Stimulated activated CD4-positive, alpha-beta T cell treated with anti-CD3 and anti-CD28 coated beads, Interleukin-12 subunit alpha, Interleukin-12 subunit beta, amount 100 ng/mL, for 48 hours (primary cell): ENCODE data around the gene PARVB.
"Not testable (repeated sequence)": the region's sequence is repeated elsewhere in the genome, so short reads cannot be mapped to it uniquely, and the experiment has no call there.

Experiments used
- DNase-seq, 3 donors: peaks; one replicate each; pipeline ENCODE4 v3.0.0-alpha.2; 2020; ENCODE audit warnings: low read depth in 2 of 3, low spot score in 1 of 3

The PARVB gene

DNA sequence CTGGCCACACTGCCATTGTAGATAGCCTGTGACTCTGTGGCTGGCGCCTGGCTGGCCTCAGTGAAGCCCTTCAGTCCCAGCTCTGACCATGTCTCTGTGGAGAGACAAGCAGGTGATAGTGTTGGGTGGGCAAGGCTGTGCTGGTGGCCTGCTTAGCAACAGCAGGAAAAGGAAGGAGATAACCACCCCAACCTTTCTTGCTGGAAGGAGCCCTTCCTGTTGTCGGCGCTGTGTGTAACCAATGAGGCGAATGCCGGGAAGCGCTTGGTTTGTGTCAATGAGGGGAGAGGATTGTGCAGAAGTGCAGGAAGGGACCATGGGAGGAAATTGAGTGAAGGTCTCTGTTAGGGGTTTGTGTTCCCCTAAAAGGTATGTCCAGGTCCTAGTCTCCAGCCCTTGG, 27.3 kb downstream of the PARVB start:
- no peak for DNase-seq

DNA sequence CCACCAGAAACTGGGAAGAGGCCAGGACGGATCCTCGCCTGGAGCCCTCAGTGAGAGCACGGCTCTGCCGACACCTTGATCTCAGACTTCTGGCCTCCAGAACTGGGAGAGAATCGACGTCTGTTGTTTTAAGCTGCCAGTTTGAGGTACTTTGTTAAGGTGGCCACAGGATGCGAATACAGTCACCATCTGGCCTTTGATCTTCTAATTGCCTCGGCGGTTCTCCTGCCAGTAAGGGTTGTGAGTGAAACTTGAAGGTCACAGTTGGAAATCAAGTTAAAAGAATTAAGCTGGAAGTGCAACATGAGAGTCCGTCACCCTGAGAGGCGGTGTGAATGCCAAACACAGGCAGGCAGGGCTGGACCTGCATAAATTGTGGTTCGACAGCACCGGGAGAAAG, 27.9 kb downstream of the PARVB start:
- DNase-seq, result no peak

DNA sequence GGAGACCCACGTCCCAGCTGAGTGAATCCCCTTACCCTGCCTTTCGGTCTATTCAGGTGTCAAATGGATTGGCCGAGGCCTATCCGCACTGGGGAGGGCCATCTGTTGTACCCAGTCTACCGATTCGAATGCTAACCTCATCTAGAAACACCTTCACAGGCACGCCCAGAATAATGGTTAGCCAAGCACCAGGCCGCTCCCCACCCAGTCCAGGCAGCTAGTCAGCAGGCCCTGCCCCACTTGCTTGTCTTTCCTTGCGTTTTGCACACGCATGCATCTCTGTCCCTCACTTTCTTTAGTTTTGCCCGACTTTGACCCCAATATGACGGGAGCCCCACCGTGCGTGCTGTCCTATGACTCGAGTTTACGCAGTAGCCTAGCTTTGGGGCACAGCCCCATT, 31.7 kb downstream of the PARVB start:
- DNase-seq, result no peak

DNA sequence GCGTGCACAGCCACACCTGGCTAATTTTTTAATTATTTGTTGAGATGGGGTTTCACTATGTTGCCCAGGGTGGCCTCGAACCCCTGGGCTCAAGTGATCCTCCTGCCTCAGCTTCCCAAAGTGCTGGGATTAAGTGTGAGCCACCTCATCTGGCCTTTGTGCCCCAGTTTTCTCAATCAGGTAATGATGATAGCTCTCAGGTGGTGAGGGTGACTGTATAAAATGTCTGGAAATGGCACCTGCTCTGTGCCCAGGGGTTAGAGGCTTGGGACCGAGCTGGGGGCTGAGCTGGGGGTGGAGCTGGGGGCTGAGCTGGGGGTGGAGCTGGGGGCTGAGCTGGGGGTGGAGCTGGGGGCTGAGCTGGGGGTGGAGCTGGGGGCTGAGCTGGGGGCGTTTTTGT, 32.5 kb downstream of the PARVB start:
- DNase-seq, result not testable (repeated sequence)

DNA sequence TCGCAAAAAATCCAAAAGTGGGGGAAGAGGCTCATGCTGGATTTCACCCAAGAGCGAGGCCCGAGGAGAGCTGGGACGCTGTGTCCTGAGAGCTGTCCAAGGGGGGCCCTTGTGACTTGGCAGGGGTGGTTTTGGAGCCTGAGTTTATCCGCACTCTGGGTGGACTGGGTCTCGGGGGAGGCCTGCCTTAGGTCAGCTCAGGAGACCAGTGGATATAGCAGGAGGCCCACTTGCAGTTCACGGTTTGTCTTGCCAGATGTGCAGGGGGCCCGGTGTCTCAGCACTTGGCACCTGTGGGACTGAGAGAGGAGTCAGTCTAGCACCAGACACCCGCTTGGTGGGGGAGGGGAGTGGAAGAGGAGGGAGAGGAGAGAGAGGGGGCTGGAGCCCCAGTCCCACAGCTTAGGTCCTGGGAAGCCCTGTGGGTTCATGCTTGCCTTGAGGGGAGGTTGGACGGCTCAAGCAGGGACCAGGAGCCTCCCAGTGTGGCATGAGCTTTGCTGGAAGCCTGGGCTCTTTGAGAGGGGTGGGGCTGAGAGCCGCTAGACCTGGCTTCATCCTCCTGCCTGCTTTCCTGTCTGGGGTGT, 33.4 kb downstream of the PARVB start:
- no peak for DNase-seq

DNA sequence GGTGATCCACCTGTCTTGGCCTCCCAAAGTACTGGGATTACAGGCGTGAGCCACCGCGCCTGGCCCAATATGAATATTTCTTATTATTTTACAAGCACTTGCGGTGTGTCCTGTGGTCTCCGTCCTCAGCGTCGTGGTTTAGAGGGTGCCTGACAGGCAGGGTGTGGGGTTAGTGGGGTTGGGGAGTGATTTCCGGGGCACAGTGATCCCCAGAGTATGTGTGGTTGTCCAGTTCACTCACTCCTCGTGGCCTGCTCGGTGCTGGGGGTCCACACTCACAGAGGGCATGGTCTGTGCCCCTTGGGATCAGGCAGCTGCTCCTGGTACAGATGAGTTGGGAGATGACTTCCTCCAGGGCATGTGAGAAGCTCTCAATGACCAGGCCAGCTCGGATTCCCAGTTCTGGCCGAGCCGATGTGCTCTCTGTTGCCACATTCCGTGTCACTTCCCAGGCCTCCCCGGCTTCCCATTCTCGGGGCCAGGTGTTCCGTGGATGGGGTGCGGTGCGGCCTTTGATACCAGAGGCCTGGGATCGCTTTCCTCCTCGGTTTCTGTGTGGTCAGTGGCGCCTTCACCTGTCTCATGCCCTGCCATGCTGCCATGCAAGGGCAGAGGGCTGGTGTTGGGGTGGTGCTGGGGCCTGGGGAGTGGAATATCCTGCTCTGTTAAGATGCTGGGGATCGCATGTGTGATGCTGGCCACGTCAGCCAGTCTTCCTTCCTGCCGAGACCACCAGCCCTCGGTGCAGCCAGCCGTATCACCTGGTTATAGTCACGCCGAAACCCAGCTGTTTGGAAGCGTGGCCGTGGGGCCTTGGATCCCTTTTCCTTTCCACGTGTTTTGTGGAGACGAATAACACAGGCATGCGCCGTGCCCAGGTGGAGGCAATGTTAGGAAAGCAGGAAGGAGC, 39.6 kb downstream of the PARVB start:
- DNase-seq, result no peak

DNA sequence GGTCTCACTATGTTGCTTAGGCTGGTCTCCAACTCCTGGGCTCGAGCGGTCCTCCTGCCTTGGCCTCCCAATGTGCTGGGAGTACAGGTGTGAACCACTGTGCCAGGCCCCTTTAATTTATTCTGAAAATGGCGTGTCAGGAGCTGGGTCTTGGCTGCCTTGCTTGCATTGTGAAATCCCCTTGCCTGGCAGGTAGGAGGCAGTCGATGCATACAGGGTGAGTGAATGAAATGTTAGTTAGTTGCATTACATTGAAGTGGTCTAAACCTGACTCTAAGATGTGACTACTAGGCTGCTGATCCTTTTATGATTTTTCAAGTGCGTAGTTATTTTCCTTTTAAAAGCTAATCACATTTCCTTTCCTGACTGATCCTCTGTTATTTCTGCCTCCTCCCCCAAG, 42.9 kb downstream of the PARVB start:
- DNase-seq, result no peak

DNA sequence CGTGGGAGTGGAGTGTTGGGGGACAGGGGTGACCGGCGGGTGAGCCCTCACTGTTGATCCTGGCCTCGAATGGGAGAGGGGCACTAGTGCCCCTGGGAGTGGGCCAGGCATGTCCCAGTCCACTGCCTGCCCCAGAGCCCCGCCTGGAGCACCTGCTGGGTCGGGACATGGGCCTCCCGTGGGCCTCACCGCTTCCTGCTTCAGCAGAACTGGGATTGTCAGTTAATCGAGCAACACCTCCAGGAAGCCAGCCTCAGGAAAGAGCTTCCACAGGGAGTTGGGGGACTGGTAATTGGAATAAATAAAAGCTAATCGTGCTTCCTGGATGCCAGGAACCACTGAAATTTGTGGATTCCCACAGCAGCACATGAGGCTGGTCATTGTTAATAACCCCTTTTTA, 43.8 kb downstream of the PARVB start:
- no peak for DNase-seq

DNA sequence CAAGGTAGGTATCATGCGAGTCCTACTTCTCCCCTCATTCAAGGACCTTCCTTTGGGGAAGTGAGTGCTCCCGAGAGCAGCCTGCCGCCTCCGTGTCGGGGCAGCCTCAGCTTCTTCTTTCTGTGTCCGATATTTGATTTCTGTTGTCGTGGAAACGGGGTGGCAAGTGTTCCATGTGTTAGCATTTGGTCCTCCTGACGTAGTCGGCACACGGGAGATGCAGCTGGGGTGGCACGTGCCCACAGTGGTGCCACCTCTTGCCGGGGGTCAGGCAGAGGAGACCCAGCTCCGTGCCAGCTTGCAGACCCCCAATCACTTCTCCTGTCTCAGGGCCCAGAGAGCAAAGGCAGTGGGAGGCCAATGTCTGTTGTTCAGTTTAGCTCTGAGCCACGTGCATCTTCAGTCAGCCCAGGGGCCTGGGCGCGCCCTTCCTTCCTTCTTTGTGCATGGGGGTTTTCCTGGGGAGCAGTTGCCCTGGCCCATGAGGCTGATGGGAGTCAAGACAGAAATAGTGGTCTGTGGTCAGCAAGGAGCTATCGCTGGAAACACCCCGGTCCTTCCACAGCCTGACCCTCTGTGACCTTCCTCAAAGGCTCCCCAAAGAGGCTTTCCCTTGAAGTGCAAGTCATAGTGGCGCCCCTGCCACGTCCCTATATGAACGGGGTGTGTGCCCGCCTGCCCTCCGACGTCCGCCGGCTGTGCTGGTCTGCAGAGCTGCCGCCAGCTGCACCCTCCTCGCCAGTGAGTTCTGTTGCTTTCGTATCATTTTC, 44.5 kb downstream of the PARVB start:
- DNase-seq, result no peak

DNA sequence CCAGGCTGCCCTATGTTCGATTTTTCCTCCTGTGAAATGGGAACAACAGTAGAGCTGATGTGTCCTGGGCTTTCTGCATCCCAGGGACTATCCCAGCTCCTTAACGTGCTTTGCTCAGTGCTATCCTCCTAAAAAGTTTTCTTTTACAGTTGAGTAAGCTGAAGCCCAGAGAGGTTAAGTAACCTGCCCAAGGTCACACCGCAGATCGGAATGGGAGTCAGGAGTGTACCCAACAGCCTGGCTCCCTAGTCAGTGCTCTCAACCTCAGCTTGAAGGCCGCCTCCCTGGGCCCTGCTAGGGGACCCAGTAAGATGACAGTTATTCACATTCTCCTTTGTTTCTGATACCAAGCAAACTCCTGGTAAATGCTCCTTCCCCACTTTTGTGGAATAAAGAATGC, 45.9 kb downstream of the PARVB start:
- no peak for DNase-seq

DNA sequence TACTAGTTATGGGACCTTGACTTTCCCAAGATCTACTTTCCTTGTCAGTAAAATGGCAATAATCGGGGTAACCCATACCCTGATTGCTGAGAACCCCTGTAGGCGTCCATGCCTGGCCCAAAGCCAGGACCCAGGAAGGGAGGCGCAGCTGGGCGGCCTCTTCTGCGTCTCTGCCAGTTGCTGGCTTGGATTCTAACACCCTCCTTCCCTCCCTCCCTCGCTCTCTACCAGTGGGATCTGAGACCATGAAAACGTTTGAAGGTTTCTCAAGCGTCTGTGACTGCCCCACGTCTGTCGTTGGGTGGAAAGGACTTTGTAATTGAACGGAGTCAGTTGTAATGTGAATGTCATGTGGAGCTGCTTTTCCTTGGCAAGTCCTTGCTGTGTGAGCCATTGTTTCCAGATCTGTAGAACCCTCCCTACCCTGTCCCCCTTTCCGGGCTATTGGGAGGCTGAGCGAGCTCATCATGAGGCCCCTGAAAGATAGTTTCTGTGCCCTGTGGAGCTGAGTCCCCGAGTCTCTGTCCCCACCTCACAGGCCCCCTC, 47.8 kb downstream of the PARVB start:
- no peak for DNase-seq

DNA sequence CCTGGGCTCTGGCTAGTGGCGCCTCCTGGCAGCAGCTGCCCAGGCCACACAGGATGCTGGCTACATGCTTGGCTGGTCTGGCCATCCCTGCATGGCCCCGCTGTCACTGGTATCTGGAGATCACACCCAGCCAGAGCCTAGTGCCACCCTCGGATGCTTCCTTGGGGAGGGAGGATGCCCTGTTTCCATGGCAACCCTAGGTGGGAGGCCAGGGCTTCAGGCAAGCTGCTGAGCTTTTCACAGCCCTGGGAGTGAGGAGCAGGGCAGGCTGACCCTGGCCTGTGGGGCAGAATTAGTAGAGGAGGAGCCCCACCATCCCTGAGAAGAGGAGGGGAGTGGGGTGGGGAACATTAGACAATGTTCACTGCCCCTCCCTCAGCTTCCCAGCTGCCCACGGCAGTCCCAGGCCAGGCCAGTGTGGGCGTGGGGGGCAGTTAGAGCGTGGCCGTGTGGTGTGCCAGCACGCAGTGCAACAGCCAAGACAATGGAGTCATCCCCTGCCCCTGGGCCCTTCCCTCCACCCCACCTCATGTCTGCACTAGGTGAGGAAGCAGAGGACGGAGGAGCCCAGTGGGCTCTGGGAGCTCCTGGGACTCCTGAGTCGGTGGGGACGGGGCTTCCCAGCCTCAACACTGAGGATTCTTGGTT, 50.4 kb downstream of the PARVB start:
- no peak for DNase-seq

DNA sequence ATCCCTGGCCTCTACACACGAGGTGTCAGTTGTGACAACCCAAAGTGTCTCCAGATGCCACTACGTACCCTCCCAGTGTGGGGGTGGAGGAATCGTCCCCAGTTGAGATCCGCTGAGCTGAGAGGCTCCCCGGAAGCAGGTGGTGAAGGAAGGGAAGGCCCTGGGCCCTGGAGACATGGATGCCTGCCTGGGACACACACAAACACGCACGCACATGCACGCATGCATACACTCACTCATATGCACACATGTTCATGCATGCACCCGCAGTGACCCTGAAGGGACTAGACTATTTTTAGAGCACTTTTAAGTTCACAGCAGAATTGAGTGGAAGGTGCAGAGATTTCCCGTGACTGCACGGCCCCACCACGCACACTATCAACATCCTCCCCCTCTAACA, 50.9 kb downstream of the PARVB start:
- no peak for DNase-seq

DNA sequence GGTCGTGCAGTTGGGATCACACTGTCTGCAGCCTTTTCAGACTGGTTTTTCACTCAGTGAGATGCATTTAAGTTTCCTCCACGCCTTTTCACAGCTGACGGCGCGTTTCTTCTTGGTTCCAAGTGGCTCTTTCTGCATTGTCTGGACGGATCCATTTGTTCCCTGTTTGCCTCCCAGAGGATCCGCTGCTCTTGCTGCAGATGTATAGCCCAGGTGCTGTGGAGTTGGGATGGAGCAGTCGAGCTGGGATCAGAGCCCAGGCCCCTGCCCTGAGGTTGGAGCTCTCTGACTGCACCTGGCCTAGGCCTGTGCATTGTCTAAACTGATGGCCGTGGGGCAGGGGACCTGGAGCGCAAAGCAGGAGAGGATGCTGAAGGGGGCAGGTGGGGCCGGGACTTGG, 51.6 kb downstream of the PARVB start:
- DNase-seq, result no peak

DNA sequence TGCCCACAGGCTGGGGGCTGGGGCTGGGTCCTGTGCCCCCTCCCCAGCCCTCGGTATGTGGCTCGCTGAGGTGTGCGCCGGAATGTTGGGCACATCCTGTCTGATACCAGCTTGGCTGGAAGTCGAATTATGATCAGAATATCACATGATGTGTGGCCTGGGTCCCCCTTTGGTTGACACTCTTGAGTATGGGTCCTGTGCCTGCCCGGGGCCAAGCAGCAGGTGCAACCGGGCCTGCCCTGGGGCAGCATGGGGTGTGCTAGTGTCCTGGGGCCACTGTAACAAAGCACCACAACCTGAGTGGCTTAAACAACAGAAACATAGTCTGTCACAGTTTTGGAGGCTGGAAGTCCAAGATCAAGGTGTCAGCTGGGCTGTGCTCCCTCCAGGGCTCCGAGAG, 52.7 kb downstream of the PARVB start:
- DNase-seq, result no peak

DNA sequence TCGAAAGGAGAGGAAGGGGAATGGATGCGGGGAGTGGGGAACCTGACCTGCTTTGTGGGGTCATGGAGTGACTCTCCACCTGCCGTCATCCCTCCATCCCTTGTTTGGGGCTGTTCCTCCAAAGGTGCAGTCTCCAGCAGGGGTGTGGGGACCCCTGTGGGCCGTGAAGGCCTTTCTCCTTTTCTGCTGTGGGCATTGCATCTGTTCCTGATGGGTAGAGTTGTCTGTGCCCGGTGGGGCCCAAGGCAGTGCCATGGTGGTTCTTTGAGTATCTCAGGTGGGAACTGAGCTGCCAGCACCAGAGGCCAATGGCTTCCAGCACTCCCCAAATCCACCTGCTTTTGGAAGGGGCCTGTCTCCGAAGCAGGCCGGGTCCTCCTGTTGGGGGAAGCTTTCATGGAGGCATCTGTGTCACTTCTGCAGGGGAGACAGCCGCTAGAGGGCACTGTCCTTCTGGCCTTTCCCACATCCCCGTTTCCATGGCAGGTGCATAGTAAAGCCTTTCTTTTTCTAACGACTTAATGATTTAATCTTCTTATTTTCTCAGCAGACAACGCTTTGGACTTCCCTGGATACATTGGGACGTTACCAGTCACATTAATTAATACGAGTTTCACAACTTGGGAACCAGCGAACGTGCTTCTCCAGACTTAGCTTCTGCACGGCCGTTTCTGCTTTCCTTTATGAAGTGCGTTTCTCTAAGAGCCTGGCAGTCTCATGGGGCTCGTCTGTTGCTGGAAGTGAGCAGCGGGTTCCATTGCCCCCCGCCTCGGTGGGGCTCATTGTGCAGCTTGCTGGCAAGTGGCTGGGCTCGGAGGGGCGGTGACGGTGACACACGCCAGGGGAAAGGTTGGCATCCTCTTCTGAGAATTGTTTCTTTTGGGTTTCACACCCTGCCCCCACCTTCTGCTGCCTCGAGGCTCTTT, 57.1 kb downstream of the PARVB start:
- peak; percentile 33 to 62 (median 60) for DNase-seq

DNA sequence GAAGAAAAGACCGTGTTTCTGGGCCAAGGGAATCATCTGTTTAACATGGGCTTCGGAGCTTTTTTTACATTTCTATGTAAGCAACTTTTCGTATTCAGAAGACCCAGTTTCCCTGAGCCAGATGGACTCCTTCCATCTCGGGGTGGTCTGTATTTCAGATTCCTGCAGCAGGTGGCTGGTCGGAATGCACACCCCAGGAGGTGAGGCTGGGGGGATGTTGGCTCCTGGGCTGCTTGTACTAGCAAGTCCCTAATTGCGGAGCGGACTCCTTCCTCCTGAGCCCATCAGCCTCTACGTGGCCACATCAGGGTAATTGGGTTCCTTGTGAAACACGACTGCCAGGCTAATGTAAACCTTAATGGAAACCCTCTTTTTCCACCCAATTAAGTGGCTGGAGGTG, 58.7 kb downstream of the PARVB start:
- DNase-seq, result no peak

DNA sequence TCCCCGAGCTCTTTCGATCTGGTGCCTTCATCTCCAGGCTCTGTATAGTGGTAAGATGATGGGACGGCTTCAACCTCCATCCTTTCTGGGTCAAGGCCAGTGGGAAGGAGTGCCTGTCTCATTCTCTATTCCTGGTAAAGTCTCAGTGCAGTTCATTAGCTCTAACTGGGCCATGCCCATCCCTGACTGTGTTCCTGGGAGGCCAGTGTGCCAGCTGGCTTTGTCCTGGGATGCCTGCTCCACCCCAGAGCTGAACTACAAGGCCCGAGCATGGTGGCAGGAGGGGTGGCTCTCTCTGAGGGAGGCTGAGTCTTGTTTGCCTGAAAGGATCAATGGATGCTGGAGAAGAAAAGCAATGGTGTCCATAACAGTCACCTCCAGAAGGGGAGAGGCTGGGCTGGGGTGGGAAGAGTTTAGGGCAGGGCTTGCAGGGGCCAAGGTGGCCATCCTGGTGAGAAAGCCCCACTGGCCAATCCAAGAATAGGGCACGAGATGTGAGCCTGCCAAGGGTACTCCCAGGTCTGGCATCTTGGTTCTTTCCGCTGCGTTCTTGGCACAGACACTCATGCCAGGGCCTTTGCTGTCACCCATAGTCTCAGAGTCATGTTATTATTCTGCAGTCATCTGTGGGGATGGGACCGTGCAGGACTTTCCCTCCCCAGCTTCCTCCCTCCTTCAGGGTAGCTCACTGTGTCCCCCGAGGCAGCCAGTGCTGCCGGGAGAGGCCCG, 60.1 kb downstream of the PARVB start:
- no peak for DNase-seq

DNA sequence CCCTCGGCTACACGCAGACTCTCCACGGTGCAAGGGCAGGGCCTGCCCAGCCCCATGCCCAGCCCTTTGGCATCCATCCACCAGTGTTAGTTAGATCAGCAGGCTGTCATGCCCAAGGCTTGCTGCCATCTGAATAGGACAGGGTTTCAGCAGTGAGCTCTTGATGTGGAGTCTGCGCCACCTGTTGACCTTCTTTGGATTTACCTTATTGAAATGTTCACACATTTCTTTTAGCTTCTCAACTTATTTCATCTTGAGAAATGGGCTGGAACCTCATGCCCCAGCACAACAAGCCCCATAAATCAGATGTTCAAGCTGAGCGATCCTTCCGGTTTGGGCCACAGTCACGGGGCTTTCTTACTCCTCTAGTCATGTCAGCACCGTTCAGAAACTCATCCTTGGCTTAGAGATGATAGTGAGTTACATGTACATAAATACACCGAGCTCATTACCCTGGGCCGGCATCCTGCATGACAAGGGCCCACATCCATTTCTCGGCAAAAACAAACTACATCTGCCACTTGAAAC, 61.7 kb downstream of the PARVB start:
- DNase-seq, result no peak
